CD4-positive, alpha-beta T cell treated with Interleukin-4 for 4 hours (primary cell): ENCODE data around the gene ZNF385A.

ENCODE experiments used
- DNase-seq: peaks from one replicate; pipeline ENCODE4 v3.0.0-alpha.2; 2020

Gene ZNF385A

DNA sequence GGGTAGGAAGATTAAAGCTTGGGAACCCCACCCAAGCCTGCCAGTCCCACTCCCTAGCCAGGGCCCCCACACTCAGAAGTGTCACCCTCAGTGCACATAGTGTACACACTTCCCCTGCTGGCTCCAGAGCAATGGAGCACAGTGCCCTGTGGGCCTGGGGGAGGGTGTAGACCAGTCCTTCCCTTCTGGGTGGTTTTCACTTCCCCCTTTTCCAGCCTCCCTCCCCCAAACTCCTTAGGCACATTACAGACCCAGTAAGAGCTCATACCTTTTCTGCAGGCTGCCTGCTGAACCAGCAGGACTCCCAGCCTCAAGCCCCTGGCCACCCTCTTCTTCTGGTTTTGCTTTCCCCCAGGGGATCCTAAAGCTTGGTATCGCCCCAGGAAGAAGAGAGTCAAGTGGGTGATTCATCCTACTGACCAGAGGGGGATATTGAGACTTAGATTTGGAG, at the start of gene ZNF385A:
Gene ZNF385A (minus strand): TSS at position 143 of the 451 bp plus-strand sequence. CDS start 219 bp downstream, outside the sequence.
- no peak for DNase-seq

DNA sequence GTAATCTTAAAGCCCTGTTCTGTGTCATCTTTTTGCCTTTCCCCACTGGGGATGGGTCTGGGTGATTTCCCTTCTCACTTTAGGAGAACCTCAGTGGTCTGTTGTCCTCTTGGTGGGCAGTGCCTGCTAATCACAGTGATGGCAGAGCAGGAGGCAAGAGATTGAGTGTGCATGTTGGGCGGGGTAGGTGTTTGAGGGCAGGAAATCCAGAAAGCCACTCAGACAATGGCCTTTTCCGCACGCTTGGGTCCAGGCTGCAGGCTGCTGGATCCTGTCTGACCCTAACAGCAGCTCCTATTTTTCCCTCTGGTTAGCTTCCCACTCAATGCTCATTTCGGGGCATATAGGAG, 48.3 kb upstream of the ZNF385A start:
- DNase-seq: no peak

DNA sequence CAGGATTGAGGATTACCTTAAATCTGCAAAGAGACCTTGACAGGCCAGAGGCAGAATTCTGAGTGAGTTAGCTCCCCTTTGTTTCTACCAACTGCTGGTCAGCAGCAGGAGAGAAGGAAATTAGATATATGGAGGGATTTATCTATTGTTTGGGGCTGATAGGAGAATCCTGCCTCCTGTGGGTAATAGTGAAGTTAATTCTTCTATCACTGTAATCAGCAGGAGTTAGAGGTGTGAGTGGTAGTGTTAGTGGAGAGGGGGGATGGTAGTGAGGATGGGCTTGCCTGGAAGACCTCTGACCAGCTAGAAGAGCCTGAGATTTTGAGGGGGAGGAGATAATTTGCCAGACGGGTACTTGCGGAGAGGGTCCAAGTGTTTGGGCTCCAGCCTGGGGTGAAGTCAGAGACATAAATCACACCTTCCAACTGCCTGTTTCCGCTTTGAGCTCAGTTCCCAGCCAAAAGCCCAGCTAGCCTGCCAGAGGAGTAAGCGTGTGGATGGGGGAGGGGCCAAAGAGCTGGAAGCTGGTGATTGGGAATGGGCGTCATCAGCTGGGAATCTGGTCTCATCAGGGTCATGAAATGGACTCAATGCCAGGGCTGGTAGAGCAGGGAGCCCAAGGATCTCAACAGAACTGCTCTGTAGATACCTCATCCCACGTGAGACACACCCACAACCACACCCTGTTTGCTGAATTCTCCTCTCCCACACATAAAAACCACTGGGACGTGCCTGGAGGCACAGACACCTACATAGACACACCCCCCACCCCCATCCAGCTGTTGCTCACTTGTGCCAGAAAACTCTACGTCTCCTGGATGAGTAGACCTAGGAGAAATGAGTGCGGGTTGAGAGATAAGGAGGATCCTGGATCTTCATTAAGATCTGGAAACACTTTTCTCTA, 47.6 kb upstream of the ZNF385A start:
- no peak for DNase-seq

- no peak for DNase-seq
Observed at GRCh38 chr12:54430471-54431069, 46.0 kb upstream of the ZNF385A start.

GRCh38 chr12:54429014-54429471, 44.5 kb upstream of the ZNF385A start:
- no peak for DNase-seq

GRCh38 chr12:54428050-54429013, 43.8 kb upstream of the ZNF385A start:
- DNase-seq: peak; percentile 44

DNA sequence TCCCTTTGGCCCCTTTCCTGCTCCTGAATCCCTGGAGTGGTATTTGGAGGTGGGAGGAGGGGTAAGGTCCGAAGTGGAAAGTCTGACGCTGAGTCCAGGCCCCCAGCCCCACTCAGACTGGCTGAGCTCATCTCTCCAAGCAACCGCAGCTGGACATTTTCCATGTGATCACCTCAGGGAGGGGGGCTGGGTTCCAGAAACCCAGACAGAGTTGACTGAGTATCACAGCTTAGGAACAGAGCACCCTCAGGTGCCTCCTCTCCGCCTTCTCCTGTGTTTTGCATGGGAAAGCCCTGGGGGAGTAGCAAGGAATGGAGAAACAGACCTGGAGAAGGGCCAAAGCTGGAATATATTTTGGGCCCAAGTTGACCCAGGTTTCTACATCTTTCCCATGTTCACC, 42.6 kb upstream of the ZNF385A start:
- no peak for DNase-seq

DNA sequence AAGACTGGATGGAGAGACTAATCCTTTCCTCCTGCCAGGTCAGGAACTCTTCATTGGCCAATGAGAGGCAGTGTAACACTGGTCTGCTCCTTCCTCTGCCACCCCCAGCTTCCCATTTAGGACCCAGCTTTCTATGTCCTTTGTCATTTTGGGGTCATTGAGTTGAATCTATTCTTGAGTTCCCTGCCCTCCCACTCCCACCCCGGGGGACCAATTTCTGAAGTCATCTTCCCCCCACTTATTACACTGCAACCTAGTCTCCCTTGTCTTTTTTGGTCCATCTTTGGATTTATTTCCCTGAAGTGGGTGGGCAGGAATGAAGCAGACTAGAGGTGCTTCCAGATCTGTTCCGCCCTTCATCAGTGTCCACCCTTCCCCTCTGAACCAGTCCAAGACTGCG, 42.2 kb upstream of the ZNF385A start:
- no peak for DNase-seq

DNA sequence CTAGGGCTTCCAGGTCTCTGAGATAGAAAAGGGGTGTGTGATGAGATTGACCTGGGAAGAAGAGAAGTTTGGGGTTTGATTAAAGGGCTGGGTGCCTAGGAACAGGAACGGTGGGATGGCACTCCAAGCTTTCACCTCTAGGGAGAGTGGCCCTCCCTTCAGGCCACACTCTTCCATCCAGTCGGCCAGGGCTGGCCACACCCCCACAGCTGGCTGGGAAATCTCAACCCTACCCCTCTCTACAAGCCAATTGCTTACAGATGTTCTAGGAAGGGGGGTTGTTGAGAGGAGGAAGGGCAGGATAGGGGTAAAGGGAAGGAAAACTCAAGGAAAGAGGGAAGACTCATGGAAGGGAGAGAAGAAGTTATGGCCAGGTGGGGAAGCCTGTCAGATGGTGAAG, 41.2 kb upstream of the ZNF385A start:
- no peak for DNase-seq

- no peak for DNase-seq
Observed at GRCh38 chr12:54424224-54424623, 39.7 kb upstream of the ZNF385A start.

- DNase-seq: no peak
Observed at GRCh38 chr12:54423816-54424150, 39.2 kb upstream of the ZNF385A start.

DNA sequence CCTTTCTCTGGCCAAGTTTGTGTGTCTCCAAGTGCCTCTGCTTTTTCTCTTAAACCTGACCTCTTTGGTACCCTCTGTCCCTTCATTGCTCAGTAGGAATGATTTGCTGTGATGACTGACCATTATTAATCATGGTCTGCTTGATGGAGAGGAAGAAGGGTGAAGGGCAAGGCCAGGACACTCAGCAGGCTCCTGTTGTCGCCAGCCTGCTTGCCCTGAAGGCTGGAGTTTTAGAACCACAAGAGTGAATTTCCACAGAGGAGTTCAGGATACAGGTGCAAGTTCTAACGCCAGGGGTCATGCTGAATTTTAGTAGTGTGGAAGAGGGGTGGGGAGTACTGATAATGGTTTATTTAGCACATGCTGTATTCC, 37.3 kb upstream of the ZNF385A start:
- DNase-seq: no peak

- DNase-seq: no peak
Observed at GRCh38 chr12:54421175-54421878, 36.8 kb upstream of the ZNF385A start.

DNA sequence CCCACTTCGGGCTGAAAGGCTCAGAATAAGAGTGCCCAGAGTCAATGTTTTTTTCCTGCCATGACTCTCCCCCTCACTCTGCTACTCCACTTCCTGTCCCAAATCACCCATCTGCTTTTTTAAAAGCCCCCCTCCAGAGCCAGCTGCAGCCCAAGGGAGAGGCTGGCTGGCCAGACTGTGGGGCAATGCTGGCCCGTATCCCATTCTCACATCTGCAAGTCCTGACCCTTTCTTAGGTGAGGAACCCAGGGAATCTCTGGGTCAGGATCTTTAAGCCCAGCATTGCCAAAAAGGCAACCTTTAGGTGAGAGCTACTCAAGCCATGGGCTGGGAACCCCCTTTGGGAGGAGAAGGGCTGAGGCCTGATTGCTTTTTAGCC, 36.2 kb upstream of the ZNF385A start:
- DNase-seq: no peak

DNA sequence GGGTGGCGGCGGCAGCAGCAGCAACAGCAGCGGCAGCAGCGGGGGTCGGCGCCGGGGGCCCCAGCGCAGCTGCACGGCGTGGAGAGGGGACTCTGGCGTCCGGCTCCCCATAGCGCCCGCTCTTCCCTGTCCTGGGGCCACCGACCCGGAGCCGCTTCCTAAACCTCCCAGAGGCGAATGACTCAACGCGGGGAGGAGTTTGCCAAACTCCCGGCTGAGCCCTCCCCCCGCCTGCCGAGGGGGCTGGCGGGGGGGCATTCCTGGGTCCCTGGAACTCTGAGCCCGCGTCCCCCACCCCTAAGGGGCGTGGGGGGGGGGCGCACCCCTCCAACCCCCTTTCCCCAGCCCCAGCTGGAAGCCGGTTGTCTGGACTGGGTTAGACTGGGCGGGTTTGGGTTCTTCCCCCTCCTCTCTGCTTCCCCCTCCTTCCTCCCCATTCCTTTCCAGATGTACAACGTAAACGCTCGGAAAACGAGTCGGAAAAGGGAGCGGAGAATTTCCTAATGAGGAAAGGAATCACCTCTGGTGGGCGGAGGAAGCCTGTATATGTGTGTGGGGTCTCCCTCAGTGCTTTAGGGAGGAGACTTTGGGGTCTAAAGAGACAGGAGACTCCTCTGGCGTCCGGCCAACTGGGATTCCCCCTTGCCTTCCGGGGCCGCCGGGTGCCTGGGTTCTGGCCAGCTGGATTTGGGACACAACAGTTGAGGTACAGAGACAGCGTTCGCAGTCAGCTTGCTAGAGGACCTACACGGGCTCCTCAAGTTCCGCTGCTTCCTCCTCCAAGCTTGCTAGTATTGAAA, 34.8 kb upstream of the ZNF385A start, which contains the start of gene ITGA5:
Gene ITGA5 (minus strand): TSS at position 179 of the 800 bp plus-strand sequence. CDS start 68 bp downstream, at position 111.
- DNase-seq: no peak

DNA sequence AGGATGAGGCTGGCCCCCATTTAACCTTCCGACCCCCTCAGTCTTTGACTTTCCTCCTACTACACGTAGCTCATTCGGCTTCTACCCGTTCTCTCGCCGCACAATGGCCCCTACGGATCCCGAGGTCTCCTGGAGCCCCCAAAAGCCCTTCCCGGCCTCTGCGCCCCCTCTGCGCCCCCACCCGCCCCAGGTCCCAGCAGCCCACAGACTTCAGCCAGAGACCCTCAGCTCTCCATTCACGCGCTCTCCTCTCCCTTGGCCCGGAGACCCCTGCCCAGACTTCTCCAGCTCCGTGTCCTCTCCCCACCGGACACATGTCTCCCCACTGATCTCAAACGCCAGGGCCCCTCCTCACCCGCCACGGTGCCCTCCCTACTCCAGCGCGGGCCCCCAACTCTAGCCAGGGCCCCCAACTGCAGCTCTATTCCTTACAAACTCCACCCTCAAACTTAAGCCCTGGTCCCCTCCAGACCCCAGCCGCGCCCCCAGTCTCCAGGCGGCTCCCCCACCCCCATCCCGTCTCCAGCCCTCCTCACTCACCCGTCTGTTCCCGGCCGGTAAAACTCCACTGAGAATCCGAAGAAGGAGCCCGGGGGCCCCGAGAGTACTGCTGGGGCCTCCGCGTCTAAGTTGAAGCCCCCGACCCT, 34.0 kb upstream of the ZNF385A start:
- DNase-seq: no peak

GRCh38 chr12:54417712-54418440, 33.3 kb upstream of the ZNF385A start:
- DNase-seq: no peak

DNA sequence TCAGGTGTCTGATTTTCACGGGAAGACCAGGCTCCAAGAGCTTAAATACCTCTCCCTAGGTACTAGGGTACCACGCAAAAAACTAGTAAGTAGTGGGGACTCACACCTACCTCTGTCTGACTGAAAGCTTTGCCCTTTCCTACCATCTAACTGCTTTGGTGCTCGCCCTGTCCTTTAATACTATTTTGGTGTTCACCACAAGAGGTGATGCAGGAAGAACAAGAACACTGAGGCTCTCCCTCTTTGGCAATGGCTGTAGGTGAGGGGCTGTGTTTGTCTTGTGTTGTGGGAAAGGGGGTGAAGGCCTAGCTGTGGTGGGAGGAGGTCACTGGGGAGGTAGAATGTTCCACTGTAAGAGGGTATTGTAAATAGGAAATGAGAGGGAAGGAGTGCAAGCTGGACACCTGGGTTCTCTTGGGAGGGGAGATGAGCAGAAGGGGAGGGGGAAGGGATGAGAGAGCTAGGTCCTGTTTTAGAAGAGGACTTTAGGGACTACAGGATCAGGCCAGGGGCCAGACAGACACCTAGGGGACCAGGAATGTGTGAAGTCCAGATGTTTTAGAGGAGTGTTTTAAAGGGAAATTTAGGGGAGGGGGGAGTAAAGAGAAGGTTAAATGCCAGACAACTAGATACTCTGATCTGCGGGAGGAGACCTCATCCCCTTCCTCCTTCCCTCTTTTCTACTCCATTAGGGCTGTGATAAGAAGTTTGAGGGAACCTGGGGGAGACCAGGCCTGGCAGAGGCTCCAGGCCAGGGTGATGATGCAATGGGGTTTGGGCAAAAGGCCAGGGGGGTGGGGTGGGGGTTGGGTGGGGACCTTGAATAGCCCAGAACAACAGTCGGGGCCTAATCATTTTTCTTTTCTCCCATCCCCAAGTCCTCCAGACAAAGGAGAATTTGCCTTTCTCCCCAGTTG, 32.4 kb upstream of the ZNF385A start:
- DNase-seq: no peak

DNA sequence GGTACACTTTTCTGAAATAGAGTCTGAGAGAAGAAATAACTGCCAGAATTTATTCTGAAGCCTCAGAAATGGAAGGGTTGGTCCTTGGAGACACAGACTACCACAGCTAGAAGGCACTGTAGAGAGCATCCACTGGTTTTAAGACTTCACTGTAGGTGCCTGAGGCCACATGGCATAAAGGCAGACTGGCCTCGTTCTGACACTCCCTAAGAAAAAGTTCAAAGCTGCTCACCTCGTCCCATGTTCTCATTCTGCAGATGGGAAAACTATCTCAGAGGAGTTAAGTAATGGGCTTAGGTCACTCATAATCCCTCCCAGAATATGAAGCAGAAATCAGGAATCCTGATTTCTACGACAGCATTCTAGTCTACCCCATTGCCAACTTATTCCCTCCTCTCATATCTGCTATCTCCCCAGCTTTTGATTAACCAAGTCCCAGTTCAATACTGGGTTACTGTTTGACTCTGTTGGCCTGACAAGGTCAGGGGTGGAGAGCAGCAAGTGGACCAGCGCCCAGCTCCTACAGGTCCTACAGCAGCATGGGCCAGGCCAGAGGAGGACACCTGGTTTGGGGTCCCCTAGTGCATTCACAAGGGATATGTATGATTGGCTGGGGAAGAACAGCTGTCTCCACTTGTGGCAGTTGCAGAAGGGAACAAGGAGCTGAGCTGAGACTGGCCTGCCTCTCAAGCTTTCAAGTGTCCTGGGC, 30.8 kb upstream of the ZNF385A start:
- no peak for DNase-seq
